ENCODE measurements around the gene KCTD5. TPM values are rescaled to one million over a fixed set of nuclear protein-coding genes. Genes with fewer than 3 reads are reported as not detected.
"Not testable (repeated sequence)": the region's sequence is repeated elsewhere in the genome, so short reads cannot be mapped to it uniquely, and the experiment has no call there.

Gene KCTD5
- total RNA-seq, 1 donor from 2014 or later, result 18.5 TPM

DNA sequence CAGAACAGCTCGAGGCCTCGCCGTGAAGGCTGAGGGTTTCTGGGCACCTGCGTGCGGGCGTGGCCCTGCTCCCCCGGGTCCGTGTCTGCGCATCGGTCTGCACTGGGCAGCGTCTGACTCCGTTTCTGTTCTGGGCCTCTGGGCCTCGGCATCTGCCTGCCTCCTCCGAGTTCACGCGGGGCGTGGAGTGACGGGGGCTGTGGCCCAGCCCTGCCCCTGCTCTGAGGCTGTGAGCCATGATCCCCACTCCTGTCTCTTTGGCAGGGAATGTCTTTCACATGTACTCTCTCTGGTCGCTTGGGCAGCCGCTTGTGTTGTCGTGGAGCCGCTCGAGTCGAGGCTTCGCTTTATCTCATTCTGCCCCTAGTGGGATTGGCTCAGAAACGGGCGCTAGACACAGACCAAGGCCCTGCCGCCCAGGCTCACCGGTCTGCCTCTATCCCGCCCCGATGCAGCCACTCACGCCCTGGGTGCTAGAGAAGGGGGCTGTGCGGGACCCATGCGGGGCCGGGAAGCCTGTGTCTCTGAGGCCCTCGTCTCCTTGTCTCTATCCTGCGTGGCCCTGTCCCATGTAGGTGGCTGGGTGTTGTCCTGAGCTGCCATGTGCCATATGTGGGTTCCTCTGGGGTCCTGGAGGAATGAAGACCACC, 14.4 kb downstream of the KCTD5 start:
- not testable (repeated sequence) for DNase-seq (ENCODE audit: low spot score)

DNA sequence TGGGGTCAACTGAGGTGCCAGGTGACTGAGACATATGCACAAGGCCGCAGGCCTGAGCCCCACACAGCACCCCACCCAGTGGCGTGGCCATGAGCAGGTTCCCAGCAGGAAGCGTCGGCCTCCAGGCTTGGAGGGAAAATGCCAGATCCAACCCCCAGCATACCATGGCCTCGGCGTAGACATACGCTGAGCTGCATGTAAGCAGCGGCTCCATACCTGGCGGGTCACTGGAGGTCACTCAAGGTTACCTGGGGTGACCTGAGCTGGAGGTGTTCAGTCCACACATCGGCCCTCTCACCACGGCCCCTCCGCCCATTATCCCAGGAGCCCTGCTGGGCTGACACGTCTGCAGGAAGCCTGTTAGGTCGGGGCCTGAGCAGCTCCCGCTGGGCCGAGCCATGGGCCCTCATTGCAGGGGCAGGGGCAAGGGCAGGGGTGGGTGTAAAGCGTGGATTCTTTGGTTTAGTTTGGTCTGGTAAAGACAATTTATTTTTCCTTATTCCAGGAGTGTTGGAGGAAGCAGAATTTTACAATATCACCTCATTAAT, 15.2 kb downstream of the KCTD5 start:
- no peak for DNase-seq (ENCODE audit: low spot score)

DNA sequence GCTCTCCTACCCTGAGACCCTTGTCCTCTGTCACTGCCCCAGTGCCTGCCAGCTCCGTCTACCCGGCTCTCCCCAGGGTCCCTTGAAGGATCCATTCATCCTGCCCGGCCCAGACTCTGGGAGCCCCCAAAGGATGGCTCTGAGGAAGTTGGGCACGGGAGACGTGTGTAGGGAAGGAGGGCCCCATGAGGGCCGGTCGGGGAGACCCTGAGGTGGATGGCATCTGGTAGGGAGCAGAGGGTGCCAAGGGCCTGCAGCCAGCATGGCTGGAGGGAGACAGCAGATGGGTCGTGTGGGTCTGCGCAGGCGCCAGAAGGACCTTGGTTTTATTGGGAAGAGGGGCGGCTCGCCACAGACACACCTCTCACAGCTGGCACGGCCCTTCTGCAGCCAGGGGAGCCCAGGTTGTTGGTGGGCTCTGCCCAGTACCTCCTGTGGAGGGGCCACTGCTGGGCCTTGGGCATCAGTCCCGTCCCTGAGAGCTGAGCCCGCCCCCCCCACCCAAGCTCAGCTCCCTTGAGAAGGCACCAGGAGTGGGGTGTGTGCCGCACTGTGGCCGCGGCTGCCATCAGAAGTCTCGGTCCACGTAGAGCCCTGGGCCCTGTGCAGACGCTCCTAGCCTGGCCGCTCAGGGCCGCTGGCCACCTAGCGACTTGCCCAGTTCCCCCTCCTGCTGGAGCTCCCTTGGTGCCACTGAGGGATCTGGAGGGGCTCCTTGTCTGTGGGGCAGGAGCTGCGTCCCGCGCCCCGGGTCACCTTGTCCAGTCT, 16.0 kb downstream of the KCTD5 start:
- no peak for DNase-seq (ENCODE audit: low spot score)

DNA sequence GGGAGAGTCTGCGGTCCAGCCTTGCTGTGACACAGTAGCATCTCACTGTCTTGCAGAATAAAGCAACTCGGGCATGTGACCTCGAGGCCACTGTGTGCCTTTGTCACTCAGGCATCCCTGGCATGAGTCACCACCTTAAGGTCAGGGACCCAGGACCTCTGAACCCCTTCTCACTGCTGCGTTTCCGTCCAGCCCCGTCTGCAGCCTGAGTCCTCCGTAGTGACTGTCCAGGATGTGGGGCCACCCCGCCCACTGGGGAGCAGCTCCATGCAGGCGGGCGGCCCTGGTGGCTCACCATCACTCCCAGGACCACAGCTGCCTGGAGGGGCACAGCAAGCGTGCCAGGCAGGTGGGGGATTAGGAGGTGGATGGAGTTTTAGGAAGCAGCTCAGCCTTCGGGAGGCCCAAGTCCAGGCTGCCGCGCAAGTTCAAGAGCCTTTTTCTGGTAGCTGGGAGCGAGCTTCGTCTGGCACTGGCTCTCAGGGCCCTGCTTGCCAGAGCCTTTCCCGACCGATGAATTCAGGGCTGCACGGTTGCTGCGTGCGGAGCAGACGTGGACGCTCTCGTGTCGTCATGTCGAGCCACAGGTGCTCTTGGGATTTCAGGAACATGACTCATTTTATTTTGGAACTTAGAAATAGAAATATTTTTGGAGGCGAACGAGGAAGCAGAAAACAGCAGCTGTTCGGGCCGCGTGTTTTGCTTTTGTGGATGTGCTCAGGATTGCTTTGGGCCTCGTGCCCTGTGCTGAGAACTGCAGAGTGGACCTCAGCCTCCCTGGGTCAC, 16.8 kb downstream of the KCTD5 start:
- DNase-seq (ENCODE audit: low spot score), result no peak

DNA sequence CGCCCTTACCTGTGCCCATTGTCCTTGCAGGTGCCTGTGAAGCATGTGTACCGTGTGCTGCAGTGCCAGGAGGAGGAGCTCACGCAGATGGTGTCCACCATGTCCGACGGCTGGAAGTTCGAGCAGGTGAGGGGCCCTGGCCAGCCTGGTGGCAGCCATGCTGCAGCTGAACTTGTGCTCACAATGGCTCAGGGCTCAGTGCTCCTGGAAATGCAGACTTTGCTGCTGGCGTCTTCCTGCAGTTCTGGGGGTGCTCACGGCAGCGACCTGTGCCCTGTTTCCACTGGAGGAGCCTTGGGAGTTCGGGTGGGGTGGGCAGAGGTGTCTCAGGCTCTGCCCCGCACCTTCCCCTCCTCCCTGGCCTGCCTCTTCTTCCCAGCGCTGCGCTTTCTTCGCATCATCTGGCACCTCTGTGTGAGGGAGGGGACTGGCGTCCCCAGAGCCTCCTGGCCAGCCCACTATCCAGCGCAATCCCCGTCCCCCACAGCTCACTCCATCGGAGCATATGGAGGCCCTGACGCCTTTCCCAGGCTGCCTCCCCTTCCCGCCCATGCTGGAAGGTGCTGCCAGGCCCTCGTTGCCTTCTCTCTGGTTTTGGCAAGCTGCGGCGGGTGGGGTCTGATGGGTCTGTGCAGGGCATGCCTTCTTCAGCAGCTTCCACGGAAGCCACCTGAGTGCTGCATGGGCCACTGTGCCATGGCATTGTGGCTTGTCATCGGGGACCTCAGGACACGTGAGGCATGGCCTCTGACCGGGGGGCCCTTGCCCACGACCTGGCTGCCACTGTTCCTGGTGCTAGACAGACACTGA, 17.7 kb downstream of the KCTD5 start:
- DNase-seq (ENCODE audit: low spot score), result no peak

DNA sequence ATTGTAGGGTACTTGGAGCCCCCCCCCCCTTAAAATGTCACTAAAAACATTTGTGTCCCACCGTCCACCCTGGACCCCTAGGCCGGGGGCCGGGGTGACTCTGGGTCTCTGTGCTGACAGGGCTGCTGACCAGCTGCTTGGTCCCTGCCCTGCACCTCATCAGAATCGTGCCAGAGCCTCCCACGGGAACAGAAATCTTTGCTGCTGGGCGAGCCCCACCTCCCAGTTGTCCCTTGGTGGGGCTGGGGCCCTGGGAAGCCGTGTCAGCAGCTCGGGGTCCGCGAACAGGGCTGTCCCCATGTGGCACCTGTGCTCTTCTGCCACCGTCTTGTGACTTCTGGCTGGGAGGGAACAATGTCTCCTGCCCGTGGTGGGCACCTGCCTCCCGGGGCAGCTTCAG, 18.5 kb downstream of the KCTD5 start:
- no peak for DNase-seq (ENCODE audit: low spot score)

DNA sequence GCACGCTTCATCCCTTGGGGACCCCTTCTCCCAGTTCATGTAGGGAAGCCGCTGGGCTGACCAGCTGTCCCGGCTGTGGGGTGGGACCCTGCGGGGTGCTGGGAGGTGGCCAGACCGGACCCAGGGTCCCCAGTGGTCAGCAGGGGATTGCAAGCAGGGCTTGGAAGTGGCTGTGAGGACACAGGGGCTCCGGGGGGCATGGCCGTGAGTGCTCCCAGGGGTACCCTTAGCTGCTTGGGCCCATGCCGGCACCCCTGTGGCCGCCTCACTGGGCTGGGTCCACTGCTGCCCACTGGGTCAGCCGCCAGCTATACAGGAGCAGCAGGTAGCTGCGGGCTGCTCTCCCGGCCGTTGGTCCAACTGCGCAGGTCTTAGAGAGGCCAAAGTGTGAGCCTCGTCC, 18.9 kb downstream of the KCTD5 start:
- DNase-seq (ENCODE audit: low spot score), result no peak

DNA sequence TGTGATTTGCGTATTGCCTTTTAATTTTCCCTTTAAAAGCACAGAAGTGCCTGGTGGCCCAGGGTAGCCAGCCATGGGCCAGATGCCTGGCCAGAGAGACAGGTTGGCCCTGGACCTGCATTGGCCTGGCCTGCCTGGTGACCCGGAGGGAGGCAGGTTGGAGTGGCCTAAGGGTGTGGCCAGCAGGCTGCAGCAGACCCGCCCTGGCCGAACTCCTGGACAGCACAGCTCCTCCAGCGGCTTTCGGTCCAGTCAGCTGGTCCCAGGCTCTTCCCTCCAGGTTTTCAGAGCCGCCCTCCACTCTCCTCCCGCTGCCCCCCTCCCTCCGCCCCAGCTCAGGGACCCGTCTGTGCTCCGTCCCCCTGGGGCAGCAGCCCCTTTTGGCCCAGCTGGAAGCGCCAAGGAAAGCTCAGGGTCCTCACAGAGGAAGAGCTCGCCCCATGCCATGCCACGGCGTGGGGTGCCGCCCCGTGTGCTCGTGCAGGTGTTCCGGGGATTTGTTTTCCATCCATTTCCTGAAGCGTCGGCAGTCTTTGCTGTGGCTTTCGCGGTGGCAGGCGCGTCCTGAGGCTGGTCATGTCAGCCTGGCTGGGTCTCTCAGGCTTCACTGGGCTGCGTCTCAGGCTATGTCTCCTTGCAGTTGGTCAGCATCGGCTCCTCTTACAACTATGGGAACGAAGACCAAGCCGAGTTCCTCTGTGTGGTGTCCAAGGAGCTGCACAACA, 19.6 kb downstream of the KCTD5 start:
- DNase-seq (ENCODE audit: low spot score), result no peak

DNA sequence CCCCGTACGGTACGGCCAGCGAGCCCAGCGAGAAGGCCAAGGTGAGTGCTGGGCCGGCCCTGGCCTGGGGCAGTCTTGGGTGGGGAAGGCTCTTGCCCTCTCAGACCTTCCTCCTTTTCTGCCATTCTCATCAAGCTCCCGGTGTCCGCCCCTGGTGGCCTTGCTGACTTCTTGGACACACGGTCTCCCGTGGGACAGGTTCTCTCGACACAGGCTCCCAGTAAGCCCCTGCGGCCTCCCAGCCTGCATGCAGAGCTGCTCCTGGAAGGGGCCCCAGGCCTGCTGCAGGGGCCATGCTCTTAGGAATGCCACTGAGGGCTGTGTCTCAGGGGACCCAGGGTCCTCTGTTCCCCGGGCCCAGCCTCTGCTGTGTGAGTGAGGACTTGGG, 20.1 kb downstream of the KCTD5 start:
- no peak for DNase-seq (ENCODE audit: low spot score)

DNA sequence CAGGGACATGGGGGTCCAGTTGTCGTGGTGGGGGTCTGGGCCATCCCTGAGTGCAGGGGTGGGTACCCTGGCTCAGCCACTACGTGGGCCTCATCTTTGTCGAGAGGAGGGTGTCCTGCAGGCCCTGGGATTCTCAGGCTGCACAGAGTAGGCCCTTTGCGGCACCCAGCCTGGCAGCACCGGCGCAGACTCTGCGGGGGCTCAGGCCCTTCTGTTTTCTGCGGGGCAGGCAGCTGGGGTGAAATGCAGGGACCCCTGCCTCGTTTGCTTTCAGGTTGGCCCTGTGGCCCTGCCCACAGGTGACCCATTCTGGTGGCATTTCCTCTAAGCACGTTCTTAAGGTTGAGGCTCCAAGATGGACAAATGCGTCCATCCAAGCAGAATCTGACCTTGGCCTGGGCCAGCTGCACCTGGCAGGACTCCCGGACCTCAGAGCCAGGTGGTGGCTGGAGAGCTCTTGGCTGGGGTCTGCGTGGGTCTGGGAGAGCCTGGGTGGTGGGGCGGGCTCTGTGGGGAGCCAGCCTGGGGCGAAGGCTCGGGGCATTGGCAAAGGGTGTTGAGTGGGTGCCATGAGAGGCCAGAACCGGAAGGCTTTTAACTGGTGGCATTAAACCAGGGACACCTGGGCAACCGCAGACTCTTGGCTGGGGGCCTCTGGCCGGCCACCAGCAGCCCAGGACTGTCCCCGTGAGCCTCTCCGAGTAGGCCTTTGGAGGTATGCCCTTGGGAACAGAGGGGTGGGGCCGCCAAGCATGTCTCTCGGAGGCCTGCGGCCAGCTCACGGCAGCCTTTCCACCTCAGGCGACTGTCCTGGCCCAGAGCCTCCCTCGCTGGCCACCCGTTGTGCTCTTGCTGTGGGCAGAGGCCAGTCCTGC, 20.8 kb downstream of the KCTD5 start:
- no peak for DNase-seq (ENCODE audit: low spot score)

DNA sequence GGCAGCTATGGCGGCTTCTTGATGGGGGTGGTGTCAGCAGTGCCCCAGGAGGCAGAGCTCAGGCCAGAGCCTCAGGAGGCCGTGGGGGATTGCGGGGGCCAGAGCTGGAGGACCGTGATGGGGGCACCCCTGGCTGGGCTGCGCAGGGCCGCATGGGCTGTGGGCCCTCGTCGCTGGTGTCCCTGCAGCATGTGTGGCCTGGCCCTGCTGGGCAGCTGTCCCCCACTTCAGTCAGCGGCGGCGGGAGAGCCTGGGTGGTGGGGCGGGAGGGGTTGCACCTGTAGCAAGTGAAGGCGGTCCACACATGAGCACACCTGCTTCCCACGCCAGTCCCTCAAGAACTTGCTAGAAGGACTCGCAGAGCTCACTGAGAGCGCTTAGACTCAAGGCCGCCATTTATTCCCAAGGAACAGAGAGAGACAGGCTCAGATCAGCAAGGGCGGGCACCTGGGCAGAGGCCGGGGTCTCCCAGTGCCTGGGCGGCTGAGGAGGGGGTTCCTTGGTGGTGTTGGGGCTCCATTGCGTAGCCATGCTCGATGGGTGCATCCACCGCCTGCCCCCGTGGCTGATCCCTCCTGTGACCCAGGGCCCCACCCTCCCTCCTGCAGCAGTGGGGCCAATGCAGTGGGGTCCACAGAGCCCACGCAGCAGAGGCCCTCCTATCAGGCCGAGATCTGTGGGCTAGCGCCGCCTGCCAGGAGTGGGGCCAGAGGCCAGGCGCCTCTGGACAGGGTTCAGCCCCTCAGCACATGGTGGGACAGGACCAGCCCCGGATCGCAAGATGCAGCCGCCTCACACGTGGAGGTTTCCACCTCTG, 22.1 kb downstream of the KCTD5 start:
- no peak for DNase-seq (ENCODE audit: low spot score)

DNA sequence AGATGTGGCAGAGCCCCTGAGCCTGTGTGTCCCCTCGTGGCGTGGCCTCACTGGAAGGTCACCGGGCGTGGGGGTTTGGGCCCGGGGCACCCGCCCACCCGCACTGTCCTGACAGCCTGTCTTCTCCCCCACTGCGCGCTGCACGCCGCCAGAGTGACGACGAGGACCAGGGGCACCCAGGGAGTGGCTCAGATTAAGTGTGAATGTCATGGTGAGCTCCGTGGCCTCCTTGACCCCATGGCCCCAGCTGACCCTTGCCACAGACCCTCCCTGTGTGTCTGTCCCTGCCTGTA, 22.6 kb downstream of the KCTD5 start:
- no peak for DNase-seq (ENCODE audit: low spot score)

DNA sequence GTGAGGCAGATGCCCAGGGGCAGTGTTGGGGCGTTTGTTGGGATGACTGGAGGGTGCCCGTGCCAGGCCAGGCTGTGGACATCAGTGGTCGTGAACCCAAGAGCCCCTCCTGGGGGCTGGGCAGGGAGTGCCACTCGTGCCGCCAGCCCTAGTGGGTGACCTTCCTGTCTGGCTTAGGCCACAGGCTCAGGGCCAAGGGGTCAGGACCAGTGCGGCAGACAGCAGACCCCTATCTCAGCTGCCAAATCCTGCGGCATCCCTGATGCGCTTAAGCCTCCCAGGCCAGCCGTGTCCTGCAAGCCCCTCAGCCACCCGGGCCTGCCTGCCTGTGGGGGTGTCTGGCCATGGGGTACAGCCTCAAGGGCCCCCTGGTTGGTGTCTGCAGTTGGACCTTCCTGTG, 23.0 kb downstream of the KCTD5 start:
- DNase-seq (ENCODE audit: low spot score), result no peak

DNA sequence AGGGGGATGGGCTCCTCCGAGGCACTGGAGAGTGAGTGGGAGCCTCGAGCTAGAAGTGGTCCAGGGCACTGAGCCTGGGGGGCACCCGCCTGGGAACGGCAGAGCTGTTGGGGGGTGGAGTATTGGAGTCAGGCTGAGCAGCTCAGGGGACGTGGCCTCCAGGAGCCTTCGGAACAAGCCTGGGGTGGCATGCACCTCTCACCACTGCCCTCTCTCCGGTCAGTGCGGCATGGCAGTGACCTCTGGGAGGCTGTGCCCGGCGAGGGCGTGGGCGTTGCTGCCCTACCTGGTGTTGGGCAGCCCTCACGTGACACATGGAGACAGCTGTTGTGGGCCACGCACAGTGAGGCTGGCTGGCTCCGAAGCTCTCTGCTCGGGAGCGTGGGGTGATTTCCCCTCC, 23.8 kb downstream of the KCTD5 start:
- no peak for DNase-seq (ENCODE audit: low spot score)

DNA sequence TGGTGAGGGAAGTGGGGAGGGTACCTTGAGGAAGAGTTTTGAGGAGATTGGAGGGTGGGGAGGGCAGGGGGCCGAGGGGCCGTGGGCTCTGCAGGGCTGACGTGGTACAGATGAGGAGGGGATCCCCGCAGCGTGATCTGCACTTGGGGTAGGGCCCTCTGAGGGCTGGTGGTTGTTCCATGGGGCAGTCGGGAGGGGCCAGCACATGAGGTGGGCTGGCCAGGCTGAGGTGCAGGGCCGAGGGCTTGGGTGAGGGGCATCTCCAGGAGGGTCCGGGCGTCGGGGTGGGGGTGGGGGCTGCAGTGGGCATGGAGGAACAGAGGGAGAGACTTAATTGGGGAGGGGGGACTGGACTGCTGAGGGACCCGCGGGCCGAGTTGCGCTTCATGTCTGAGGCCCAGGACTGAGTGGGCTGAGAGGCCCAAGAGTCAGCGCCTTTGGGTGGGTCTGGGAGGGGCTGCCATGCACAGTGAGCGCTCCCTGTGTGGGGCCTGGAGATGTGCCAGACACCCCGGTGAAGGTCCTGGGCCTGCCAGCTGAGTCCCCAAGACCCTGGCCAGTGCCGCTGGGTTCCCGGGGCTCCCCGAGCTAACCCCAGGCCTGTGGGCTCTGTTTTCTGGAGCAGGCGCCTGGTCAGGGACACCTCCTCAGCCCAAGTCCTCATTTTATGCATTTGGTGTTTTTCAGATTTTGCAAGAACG, 24.4 kb downstream of the KCTD5 start:
- no peak for DNase-seq (ENCODE audit: low spot score)

DNA sequence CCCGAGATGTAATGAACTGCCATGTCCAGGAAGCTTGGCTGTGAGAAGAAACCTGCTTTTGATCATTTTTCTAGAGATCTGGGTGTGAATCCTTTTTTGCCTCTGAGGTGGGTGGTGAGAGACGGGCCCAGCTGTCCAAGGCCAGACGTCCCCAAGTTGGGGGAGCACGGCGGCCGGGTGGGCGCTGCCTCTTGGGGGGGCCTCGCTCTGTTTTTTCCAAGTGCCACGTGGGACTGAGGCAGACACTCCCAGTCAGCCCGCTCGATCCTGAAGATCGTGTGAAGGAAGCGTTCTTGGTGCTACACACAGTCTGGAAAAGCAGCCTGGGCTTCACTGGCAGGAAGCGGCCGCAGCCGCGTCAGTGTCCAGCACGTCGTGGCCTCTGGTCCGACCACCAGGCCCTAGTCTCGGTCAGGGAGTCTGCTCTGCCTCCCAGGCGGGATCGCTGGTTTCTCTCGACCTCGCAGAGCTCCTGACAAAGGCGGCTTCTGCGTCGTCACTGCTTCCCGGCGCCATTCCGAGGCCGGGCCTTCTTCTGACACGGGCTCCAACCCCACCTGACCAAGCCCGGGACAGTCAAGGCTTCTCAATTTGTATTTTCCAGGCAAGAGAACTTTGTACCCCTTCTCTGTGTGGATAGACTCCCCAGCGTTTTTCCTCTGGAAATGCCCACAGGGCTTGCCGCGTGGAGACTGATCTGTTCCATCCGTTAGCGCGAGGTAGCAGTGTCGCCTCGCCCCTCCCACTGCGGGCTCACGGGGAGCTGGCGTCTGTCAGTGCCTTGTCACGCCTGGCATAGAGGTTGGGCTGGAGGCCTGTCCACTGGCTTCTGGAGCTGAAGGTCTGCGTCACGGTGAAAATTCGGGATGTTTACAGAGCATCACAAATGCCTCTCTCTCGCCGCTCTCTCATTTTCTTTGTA, 25.3 kb downstream of the KCTD5 start:
- no peak for DNase-seq (ENCODE audit: low spot score)

DNA sequence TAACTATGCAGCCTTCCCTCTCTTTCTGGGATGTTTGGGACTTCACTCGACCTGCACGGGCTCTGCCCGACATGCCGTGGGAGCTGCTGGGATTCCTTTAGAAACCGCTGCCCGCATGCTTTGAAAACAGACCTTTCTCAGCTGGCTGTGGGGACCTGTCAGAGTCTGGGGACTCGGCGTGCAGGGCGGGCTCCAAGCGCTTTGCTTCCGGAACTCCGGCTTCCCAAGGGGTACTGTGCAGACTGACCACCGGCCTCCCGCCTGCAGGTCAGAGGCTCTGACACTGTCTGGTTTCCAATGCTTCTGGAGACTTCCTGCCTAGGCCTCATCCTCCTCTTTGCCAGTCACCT, 25.9 kb downstream of the KCTD5 start:
- DNase-seq (ENCODE audit: low spot score), result no peak

Measured in mesenteric fat pad (tissue), 1 donor.